ENCODE data around the gene SMIM29. TPM values are rescaled to one million over a fixed set of nuclear protein-coding genes. Genes with fewer than 3 reads are reported as not detected.
A peak's percentile ranks its signal among the peaks of the same experiment; 100 is the strongest.

Gene SMIM29
- total RNA-seq, 4 donors from 2014 or later, result 5.2 to 44.3 (median 20.0) TPM

DNA sequence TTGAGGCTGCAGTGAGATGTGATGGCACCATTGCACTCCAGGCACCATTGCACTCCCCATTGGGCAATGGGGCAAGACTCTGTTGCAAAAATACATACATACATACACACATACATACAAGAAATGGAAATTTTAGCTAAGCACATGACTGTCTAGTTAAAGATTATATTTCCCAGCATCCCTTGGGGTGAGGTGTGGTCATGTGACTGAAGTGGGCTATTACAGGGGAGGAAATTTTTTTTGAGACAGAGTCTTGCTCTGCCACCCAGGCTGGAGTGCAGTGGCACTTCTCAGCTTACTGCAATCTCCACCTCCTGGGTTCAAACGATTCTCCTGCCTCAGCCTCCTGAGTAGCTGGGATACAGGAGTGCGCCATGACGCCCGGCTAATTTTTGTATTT, 44.1 kb downstream of the SMIM29 start:
- intact Hi-C loops (cut with DNase I; ENCODE audit: low total_unique reads), result no loop called here

DNA sequence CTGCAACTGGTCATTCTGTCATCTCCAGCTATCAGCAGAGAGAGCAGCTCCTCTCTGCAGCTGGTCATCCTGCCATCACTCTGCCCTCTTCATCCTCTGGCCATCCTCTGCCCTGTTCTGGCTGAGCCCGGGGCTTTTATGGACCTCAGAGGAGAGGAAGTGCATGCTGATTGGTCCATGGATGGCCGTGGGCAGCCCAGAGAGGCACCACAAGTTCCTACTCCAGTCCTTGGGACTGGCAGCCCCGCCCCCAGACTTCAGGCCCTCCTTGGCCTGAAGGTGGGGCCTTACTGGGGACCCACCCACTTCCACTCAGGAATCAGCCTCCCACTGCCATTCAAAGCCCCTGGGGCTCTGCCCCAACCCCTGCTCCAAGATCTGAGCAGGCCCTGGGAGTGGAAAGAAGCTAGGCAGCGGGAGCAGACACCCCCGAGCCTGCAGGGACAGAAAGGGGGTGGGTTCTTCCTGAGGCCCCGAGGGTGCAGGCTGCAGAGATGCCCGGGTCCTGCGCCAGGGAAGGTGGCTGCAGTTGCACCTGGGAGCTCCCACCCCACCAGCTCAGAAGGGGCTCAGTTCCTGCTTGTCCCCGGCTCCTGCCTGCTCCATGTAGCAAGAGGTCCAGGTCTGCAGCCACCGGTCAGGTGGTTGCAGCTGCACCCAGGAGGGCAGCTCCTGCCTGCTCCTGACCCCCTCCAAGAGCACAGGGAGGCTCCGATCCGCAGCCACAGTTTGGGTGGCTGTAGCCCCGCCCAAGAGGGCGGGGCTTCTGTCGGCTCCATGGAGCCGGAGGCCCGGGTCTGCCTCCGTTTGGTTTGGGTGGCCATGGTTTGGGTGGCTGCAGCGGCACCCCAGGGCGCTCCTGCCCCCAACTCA, 46.2 kb downstream of the SMIM29 start:
- no peak overlapping the region for H3K4me3 ChIP-seq
- H3K27ac ChIP-seq, result no peak overlapping the region
- H3K4me1 ChIP-seq, result no peaks in the 10 kb centered on the region
- intact Hi-C loops (cut with DNase I; ENCODE audit: low total_unique reads), result no loop called here
- DNase-seq, result no peak
- H3K9me3 ChIP-seq, result no peaks in the 10 kb centered on the region
- H3K27me3 ChIP-seq, result no peaks in the 10 kb centered on the region
- no peaks in the 10 kb centered on the region for H3K36me3 ChIP-seq
- TF ChIP-seq, protein P1, sequence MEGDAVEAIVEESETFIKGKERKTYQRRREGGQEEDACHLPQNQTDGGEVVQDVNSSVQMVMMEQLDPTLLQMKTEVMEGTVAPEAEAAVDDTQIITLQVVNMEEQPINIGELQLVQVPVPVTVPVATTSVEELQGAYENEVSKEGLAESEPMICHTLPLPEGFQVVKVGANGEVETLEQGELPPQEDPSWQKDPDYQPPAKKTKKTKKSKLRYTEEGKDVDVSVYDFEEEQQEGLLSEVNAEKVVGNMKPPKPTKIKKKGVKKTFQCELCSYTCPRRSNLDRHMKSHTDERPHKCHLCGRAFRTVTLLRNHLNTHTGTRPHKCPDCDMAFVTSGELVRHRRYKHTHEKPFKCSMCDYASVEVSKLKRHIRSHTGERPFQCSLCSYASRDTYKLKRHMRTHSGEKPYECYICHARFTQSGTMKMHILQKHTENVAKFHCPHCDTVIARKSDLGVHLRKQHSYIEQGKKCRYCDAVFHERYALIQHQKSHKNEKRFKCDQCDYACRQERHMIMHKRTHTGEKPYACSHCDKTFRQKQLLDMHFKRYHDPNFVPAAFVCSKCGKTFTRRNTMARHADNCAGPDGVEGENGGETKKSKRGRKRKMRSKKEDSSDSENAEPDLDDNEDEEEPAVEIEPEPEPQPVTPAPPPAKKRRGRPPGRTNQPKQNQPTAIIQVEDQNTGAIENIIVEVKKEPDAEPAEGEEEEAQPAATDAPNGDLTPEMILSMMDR (IDR thresholded peaks at IDR 0.05), result no peak
- no peak for TF ChIP-seq POLR2A (IDR thresholded peaks at IDR 0.05)

More for the DNA sequence above, 44.1 kb downstream of the SMIM29 start:
- Histone ChIP-seq H3K36me3 (no peaks in the 10 kb centered on the region), H3K27ac (no peak overlapping the region), H3K9me3 (no peaks in the 10 kb centered on the region), H3K27me3 (no peaks in the 10 kb centered on the region), H3K4me3 (no peak overlapping the region), H3K4me1 (no peaks in the 10 kb centered on the region)
- DNase-seq, result no peak
- no peak for TF ChIP-seq POLR2A (IDR thresholded peaks at IDR 0.05)
- TF ChIP-seq, protein P1 (IDR thresholded peaks at IDR 0.05), result no peak

DNA sequence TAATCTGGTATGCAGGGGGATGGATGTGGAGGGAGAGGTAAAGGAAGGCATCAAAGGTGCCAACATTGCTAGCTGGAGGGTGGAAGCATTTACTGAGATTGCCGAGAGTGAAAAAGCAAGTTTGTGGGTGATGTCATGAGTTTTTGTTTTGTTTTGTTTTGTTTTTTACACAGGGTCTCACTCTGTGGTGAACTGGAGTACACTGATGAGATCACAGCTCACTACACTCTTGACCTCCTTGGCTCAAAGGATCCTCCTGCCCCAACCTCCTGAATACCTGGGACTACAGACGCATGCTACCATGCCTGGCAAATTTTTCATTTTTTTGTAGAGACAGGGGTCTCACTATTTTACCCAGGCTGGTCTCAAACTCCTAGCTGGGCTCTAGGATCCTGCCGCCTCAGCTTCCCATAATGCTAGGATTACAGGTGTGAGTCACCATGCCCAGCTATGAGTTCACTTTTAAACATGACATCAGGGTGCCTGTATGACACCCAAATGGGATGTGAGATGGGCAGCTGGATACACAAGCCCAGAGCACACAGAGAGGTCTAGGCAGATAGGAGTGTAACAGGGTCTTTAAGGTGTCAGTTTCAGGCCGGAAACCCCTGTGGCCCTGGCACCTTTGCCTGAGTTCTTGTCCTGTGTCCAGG, 47.2 kb downstream of the SMIM29 start:
- Histone ChIP-seq H3K4me1 (no peaks in the 10 kb centered on the region), H3K9me3 (no peaks in the 10 kb centered on the region), H3K27me3 (no peaks in the 10 kb centered on the region), H3K27ac (no peak overlapping the region), H3K4me3 (no peak overlapping the region), H3K36me3 (no peaks in the 10 kb centered on the region)
- no peak for DNase-seq
- intact Hi-C loops (cut with DNase I; ENCODE audit: low total_unique reads), result no loop called here
- TF ChIP-seq, protein P1 (IDR thresholded peaks at IDR 0.05), result no peak
- no peak for TF ChIP-seq POLR2A (IDR thresholded peaks at IDR 0.05)

DNA sequence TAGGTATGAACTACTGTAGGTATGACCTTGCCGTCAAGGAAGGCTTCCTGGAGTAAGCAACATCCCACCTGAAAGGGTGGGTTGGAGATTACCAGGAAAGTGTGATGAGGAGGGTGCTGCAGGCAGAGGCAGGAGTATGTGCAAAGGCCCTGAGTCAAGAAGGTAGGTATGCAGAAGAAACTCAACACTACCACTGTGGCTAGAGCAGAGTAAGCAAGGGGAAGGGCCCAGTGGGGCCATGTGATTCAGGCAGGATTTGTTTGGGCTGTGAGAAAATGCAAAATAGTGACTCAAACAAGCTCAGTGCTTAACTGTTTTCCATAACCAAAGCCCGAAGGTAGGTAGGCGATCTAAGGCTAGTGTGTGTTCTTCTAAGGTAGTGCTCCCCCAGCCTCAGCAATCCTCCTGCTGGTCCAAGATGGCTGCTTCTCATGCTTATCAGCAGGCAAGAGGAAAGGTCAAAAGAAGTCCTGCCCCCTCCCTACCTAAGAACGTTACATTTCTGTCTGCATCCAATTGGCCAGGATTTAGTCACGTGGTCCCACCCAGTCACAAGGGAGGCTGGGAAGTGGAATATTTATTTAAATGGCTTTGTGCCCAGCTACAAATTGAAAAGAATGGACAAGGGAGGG, 48.4 kb downstream of the SMIM29 start:
- Histone ChIP-seq H3K4me1 (no peaks in the 10 kb centered on the region), H3K27me3 (no peaks in the 10 kb centered on the region), H3K27ac (no peak overlapping the region), H3K9me3 (no peaks in the 10 kb centered on the region), H3K4me3 (no peak overlapping the region), H3K36me3 (no peaks in the 10 kb centered on the region)
- no peak for TF ChIP-seq POLR2A (IDR thresholded peaks at IDR 0.05)
- TF ChIP-seq, protein P1 (IDR thresholded peaks at IDR 0.05), result no peak
- no peak for DNase-seq
- intact Hi-C loops (cut with DNase I; ENCODE audit: low total_unique reads), result no loop called here

DNA sequence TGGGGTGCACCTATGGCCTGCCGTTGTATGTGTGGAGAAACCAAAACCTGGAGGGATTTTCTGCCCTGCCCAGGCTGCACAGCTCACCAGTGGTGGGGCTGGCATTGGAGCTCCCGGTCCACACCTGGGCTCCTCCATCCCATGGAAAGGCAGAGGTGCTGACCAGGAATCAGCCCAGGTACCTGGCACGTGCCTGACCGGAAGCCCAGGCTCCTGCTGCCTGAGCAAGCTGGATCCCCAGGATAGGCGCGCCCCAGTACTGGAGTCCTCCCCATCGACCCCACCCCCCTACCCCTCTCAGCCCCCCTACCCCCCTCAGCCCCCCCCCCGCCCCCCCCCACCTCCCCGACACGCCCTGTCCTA, 52.0 kb downstream of the SMIM29 start:
- no peaks in the 10 kb centered on the region for H3K4me1 ChIP-seq
- H3K4me3 ChIP-seq, result peak overlapping the region; percentile 40 to 45
- H3K27ac ChIP-seq, result no peak overlapping the region
- H3K9me3 ChIP-seq, result no peaks in the 10 kb centered on the region
- intact Hi-C loops (cut with DNase I; ENCODE audit: low total_unique reads), result loop anchor here (5.0 to 10.0 kb wide), 2 partner anchors 220 to 418 kb away; no protein-coding TSS in a partner anchor
- no peaks in the 10 kb centered on the region for H3K27me3 ChIP-seq
- DNase-seq, result no peak
- no peaks in the 10 kb centered on the region for H3K36me3 ChIP-seq
- TF ChIP-seq, protein P1 (IDR thresholded peaks at IDR 0.05), result no peak
- no peak for TF ChIP-seq POLR2A (IDR thresholded peaks at IDR 0.05)
